SK-N-SH treated with all-trans-retinoic acid at 6 μM for 48 hours (cell line): ENCODE results near the gene KRT84.

Experiments
- BACH2 ChIP-seq: fragments of 250-450 bp; sonication (Bioruptor Pico); IDR thresholded peaks from 2 replicates; pipeline ENCODE4 v1.9.0; 2021; ENCODE audit warnings: mild to moderate bottlenecking, borderline replicate concordance
- OSR1 ChIP-seq: fragments of 250-450 bp; sonication (Bioruptor Pico); IDR thresholded peaks from 2 replicates; pipeline ENCODE4 v1.8.0; 2022; ENCODE audit warnings: moderate library complexity, mild to moderate bottlenecking, inconsistent platforms
- RARB ChIP-seq: fragments of 250-450 bp; sonication (Bioruptor Pico); IDR thresholded peaks from 2 replicates; pipeline ENCODE4 v1.8.0; 2021; ENCODE audit warnings: mild to moderate bottlenecking, moderate library complexity
- TOX ChIP-seq: fragments of 250-450 bp; sonication (Bioruptor Pico); IDR thresholded peaks from 2 replicates; pipeline ENCODE4 v1.8.0; 2021; ENCODE audit warnings: mild to moderate bottlenecking, moderate library complexity, borderline replicate concordance
- ZFP3 ChIP-seq: fragments of 250-450 bp; sonication (Bioruptor Pico); IDR thresholded peaks from 2 replicates; pipeline ENCODE4 v1.5.0; 2020; ENCODE audit warnings: mild to moderate bottlenecking, moderate library complexity
- ZFP30 ChIP-seq: fragments of 450-650 bp; formaldehyde crosslinking; IDR thresholded peaks from 2 replicates; pipeline ENCODE4 v1.5.0; 2022; ENCODE audit warnings: mild to moderate bottlenecking, moderate library complexity
- ZNF565 ChIP-seq: fragments of 450-650 bp; formaldehyde crosslinking; conservative IDR thresholded peaks from 2 replicates; pipeline ENCODE4 v1.5.0; 2020; ENCODE audit warnings: low read depth, mild to moderate bottlenecking, moderate library complexity
- ZNF70 ChIP-seq: fragments of 450-650 bp; formaldehyde crosslinking; IDR thresholded peaks from 2 replicates; pipeline ENCODE4 v1.5.0; 2020; ENCODE audit warnings: mild to moderate bottlenecking, moderate library complexity
- TF ChIP-seq, protein P1 (sequence below): fragments of 250-450 bp; sonication (Bioruptor Pico); IDR thresholded peaks from 2 replicates; pipeline ENCODE4 v1.8.0; 2020; ENCODE audit warnings: mild to moderate bottlenecking, moderate library complexity, borderline replicate concordance
- TF ChIP-seq, protein P2 (sequence below): fragments of 250-450 bp; sonication (Bioruptor Pico); IDR thresholded peaks from 2 replicates; pipeline ENCODE4 v1.5.1; 2020; ENCODE audit warnings: low read depth, mild to moderate bottlenecking, moderate library complexity
- TF ChIP-seq, protein P3 (sequence below): fragments of 250-450 bp; sonication (Bioruptor Pico); IDR thresholded peaks from 2 replicates; pipeline ENCODE4 v1.8.0; 2021; ENCODE audit warnings: low read depth, mild to moderate bottlenecking, moderate library complexity, borderline replicate concordance

DNA sequence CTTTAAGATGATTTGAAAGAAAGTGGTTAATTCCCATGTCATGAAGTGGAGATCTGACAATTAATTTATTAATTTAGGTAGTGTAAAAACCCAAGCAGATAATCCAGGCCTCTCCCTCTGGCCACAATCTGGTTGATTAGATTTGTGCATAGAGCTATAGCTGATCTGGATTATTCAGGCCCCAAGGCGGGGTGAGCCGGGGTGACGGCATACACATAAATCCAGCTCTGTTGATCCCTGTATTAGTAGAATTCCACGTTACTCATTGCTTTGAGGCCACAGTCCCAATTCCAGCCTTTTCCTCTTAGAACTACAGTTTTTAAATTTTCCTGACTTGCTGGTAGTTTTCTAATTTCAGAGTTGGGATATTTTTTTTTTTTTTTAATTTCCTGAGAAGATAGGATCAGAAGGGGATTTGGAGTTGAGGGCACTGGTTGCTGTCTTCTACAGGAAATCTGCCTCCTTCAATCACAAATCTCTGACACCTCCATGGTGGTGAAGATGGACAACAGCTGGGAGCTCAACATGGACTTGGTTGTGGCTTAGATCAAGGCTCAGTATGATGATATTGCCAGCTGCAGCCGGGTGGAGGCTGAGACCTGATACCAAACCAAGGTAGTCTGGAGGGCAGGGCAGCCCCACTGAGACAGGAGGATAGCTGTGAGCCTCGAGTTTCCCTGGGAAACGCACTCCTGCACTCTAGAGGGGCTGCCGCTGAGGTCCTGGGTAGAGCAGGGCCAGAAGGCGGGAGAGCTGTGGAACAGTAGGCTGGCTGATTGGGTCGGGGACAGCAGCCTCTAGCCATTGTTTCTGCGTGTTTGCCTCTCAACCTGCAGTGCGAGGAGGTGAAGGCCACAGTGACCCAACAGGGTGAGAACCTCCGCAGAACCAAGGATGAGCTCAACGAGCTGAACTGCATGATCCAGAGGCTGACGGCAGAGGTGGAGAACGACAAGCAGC lies 37.6 kb downstream of the KRT84 start:
- TF ChIP-seq OSR1 (CRISPR knock-in tag) (no peak), ZNF70 (CRISPR knock-in tag) (no peak), BACH2 (CRISPR knock-in tag) (no peak), RARB (CRISPR knock-in tag) (no peak), TOX (CRISPR knock-in tag) (no peak), ZNF565 (CRISPR knock-in tag) (no peak), ZFP30 (no peak), ZFP3 (no peak)
- TF ChIP-seq, protein P1, sequence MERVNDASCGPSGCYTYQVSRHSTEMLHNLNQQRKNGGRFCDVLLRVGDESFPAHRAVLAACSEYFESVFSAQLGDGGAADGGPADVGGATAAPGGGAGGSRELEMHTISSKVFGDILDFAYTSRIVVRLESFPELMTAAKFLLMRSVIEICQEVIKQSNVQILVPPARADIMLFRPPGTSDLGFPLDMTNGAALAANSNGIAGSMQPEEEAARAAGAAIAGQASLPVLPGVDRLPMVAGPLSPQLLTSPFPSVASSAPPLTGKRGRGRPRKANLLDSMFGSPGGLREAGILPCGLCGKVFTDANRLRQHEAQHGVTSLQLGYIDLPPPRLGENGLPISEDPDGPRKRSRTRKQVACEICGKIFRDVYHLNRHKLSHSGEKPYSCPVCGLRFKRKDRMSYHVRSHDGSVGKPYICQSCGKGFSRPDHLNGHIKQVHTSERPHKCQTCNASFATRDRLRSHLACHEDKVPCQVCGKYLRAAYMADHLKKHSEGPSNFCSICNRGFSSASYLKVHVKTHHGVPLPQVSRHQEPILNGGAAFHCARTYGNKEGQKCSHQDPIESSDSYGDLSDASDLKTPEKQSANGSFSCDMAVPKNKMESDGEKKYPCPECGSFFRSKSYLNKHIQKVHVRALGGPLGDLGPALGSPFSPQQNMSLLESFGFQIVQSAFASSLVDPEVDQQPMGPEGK (CRISPR knock-in tag): no peak
- TF ChIP-seq, protein P2, sequence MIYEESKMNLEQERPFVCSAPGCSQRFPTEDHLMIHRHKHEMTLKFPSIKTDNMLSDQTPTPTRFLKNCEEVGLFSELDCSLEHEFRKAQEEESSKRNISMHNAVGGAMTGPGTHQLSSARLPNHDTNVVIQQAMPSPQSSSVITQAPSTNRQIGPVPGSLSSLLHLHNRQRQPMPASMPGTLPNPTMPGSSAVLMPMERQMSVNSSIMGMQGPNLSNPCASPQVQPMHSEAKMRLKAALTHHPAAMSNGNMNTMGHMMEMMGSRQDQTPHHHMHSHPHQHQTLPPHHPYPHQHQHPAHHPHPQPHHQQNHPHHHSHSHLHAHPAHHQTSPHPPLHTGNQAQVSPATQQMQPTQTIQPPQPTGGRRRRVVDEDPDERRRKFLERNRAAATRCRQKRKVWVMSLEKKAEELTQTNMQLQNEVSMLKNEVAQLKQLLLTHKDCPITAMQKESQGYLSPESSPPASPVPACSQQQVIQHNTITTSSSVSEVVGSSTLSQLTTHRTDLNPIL (CRISPR knock-in tag): no peak
- TF ChIP-seq, protein P3, sequence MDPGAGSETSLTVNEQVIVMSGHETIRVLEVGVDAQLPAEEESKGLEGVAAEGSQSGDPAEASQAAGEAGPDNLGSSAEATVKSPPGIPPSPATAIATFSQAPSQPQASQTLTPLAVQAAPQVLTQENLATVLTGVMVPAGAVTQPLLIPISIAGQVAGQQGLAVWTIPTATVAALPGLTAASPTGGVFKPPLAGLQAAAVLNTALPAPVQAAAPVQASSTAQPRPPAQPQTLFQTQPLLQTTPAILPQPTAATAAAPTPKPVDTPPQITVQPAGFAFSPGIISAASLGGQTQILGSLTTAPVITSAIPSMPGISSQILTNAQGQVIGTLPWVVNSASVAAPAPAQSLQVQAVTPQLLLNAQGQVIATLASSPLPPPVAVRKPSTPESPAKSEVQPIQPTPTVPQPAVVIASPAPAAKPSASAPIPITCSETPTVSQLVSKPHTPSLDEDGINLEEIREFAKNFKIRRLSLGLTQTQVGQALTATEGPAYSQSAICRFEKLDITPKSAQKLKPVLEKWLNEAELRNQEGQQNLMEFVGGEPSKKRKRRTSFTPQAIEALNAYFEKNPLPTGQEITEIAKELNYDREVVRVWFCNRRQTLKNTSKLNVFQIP: no peak
